ENCODE results near the gene CDKAL1.

CDKAL1 gene

GRCh38 chr6:20698675-20699074 is 164.4 kb downstream of the CDKAL1 start:
- Histone ChIP-seq H2AFZ (ENCODE audit: low read depth, low read length) (no peak overlapping the region), H3K27me3 (ENCODE audit: insufficient read depth, low read length, poor library complexity) (no peaks in the 10 kb centered on the region), H3K9me3 (ENCODE audit: insufficient read depth, low read length, severe bottlenecking) (no peaks in the 10 kb centered on the region), H3K27ac (ENCODE audit: low read length) (no peak overlapping the region), H3K36me3 (ENCODE audit: insufficient read depth, low read length) (no peaks in the 10 kb centered on the region), H3K4me2 (ENCODE audit: insufficient read depth, low read length) (no peak overlapping the region), H3K79me2 (ENCODE audit: insufficient read depth, low read length) (peaks cover 23% of the 10 kb centered on the region), H3K9ac (ENCODE audit: low read depth, low read length) (no peak overlapping the region), H3K4me3 (ENCODE audit: low read depth in 1 of 2, low read length in 2 of 2) (no peak overlapping the region), H4K20me1 (ENCODE audit: insufficient read depth, low read length) (no peaks in the 10 kb centered on the region; the same call in 1 of the 2 replicates), H3K4me1 (ENCODE audit: insufficient read depth, low read length) (no peaks in the 10 kb centered on the region)
- TF ChIP-seq CTCF (IDR thresholded peaks at IDR 0.05; ENCODE audit: borderline replicate concordance, extremely low read depth, low read length, poor library complexity, severe bottlenecking) (no peak), EZH2 (IDR thresholded peaks at IDR 0.05; ENCODE audit: borderline replicate concordance, low read depth, low read length, severe bottlenecking) (no peak)
- ATAC-seq (ENCODE audit: insufficient read depth, low read depth) = no peak
- no peak for DNase-seq

- Histone ChIP-seq H3K4me3 (ENCODE audit: low read depth in 1 of 2, low read length in 2 of 2) (no peak overlapping the region), H3K36me3 (ENCODE audit: insufficient read depth, low read length) (no peaks in the 10 kb centered on the region), H3K27ac (ENCODE audit: low read length) (no peak overlapping the region), H4K20me1 (ENCODE audit: insufficient read depth, low read length) (no peaks in the 10 kb centered on the region; the same call in 1 of the 2 replicates), H3K9ac (ENCODE audit: low read depth, low read length) (no peak overlapping the region), H3K79me2 (ENCODE audit: insufficient read depth, low read length) (peaks cover 19% of the 10 kb centered on the region), H3K27me3 (ENCODE audit: insufficient read depth, low read length, poor library complexity) (no peaks in the 10 kb centered on the region), H3K4me2 (ENCODE audit: insufficient read depth, low read length) (no peak overlapping the region), H3K9me3 (ENCODE audit: insufficient read depth, low read length, severe bottlenecking) (no peaks in the 10 kb centered on the region), H2AFZ (ENCODE audit: low read depth, low read length) (no peak overlapping the region), H3K4me1 (ENCODE audit: insufficient read depth, low read length) (no peaks in the 10 kb centered on the region)
- no peak for DNase-seq
- ATAC-seq (ENCODE audit: insufficient read depth, low read depth) = no peak
- TF ChIP-seq CTCF (IDR thresholded peaks at IDR 0.05; ENCODE audit: borderline replicate concordance, extremely low read depth, low read length, poor library complexity, severe bottlenecking) = no peak
- no peak for TF ChIP-seq EZH2 (IDR thresholded peaks at IDR 0.05; ENCODE audit: borderline replicate concordance, low read depth, low read length, severe bottlenecking)
These were observed 165.1 kb downstream of the CDKAL1 start for GRCh38 chr6:20699402-20699801.

GRCh38 chr6:20700375-20700774 is 166.1 kb downstream of the CDKAL1 start:
- Histone ChIP-seq H3K36me3 (ENCODE audit: insufficient read depth, low read length) (no peaks in the 10 kb centered on the region), H3K27ac (ENCODE audit: low read length) (no peak overlapping the region), H3K79me2 (ENCODE audit: insufficient read depth, low read length) (peaks cover 16% of the 10 kb centered on the region), H3K4me2 (ENCODE audit: insufficient read depth, low read length) (no peak overlapping the region), H4K20me1 (ENCODE audit: insufficient read depth, low read length) (no peaks in the 10 kb centered on the region; the same call in 1 of the 2 replicates), H3K4me1 (ENCODE audit: insufficient read depth, low read length) (no peaks in the 10 kb centered on the region), H3K9ac (ENCODE audit: low read depth, low read length) (no peak overlapping the region), H2AFZ (ENCODE audit: low read depth, low read length) (no peak overlapping the region), H3K27me3 (ENCODE audit: insufficient read depth, low read length, poor library complexity) (no peaks in the 10 kb centered on the region), H3K4me3 (ENCODE audit: low read depth in 1 of 2, low read length in 2 of 2) (no peak overlapping the region), H3K9me3 (ENCODE audit: insufficient read depth, low read length, severe bottlenecking) (no peaks in the 10 kb centered on the region)
- no peak for DNase-seq
- ATAC-seq (ENCODE audit: insufficient read depth, low read depth) = no peak
- no peak for TF ChIP-seq CTCF (IDR thresholded peaks at IDR 0.05; ENCODE audit: borderline replicate concordance, extremely low read depth, low read length, poor library complexity, severe bottlenecking)
- TF ChIP-seq EZH2 (IDR thresholded peaks at IDR 0.05; ENCODE audit: borderline replicate concordance, low read depth, low read length, severe bottlenecking) = no peak

- peaks cover 18% of the 10 kb centered on the region for H3K4me1 ChIP-seq (ENCODE audit: insufficient read depth, low read length)
- no peak overlapping the region for H3K9ac ChIP-seq (ENCODE audit: low read depth, low read length)
- no peaks in the 10 kb centered on the region for H3K27me3 ChIP-seq (ENCODE audit: insufficient read depth, low read length, poor library complexity)
- ATAC-seq (ENCODE audit: insufficient read depth, low read depth) (no peak), DNase-seq (no peak)
- H3K4me2 ChIP-seq (ENCODE audit: insufficient read depth, low read length) = no peak overlapping the region
- no peak overlapping the region for H3K4me3 ChIP-seq (ENCODE audit: low read depth in 1 of 2, low read length in 2 of 2)
- H4K20me1 ChIP-seq (ENCODE audit: insufficient read depth, low read length) = peaks cover 3% of the 10 kb centered on the region; the same call in 1 of the 2 replicates
- H3K79me2 ChIP-seq (ENCODE audit: insufficient read depth, low read length) = peaks cover 20% of the 10 kb centered on the region
- no peak overlapping the region for H2AFZ ChIP-seq (ENCODE audit: low read depth, low read length)
- H3K9me3 ChIP-seq (ENCODE audit: insufficient read depth, low read length, severe bottlenecking) = no peaks in the 10 kb centered on the region
- H3K36me3 ChIP-seq (ENCODE audit: insufficient read depth, low read length) = no peaks in the 10 kb centered on the region
- no peak overlapping the region for H3K27ac ChIP-seq (ENCODE audit: low read length)
- TF ChIP-seq CTCF (IDR thresholded peaks at IDR 0.05; ENCODE audit: borderline replicate concordance, extremely low read depth, low read length, poor library complexity, severe bottlenecking) = no peak
- TF ChIP-seq EZH2 (IDR thresholded peaks at IDR 0.05; ENCODE audit: borderline replicate concordance, low read depth, low read length, severe bottlenecking) = no peak
These were observed 168.1 kb downstream of the CDKAL1 start for GRCh38 chr6:20702366-20702765.

All from DND-41 (cell line).